ENCODE measurements around the gene GRM1. TPM values are rescaled to one million over a fixed set of nuclear protein-coding genes. Genes with fewer than 3 reads are reported as not detected.

Gene GRM1
- total and polyA plus RNA-seq, 2 experiments from 2014 or later, result 0.29 to 0.63 TPM

DNA sequence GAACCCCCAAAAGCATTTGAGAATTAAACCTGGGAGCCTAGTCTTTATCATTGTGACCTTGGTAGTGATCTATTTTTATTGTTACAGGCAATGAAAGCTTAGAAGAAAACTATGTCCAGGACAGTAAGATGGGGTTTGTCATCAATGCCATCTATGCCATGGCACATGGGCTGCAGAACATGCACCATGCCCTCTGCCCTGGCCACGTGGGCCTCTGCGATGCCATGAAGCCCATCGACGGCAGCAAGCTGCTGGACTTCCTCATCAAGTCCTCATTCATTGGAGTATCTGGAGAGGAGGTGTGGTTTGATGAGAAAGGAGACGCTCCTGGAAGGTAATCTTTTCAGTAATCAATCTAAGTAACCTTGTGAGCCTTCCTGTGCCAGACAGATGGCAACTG lies 323.3 kb downstream of the GRM1 start (continued):
- TF ChIP-seq, protein P1, sequence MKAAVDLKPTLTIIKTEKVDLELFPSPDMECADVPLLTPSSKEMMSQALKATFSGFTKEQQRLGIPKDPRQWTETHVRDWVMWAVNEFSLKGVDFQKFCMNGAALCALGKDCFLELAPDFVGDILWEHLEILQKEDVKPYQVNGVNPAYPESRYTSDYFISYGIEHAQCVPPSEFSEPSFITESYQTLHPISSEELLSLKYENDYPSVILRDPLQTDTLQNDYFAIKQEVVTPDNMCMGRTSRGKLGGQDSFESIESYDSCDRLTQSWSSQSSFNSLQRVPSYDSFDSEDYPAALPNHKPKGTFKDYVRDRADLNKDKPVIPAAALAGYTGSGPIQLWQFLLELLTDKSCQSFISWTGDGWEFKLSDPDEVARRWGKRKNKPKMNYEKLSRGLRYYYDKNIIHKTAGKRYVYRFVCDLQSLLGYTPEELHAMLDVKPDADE (IDR thresholded peaks at IDR 0.05), result no peak
- TF ChIP-seq, protein P2, sequence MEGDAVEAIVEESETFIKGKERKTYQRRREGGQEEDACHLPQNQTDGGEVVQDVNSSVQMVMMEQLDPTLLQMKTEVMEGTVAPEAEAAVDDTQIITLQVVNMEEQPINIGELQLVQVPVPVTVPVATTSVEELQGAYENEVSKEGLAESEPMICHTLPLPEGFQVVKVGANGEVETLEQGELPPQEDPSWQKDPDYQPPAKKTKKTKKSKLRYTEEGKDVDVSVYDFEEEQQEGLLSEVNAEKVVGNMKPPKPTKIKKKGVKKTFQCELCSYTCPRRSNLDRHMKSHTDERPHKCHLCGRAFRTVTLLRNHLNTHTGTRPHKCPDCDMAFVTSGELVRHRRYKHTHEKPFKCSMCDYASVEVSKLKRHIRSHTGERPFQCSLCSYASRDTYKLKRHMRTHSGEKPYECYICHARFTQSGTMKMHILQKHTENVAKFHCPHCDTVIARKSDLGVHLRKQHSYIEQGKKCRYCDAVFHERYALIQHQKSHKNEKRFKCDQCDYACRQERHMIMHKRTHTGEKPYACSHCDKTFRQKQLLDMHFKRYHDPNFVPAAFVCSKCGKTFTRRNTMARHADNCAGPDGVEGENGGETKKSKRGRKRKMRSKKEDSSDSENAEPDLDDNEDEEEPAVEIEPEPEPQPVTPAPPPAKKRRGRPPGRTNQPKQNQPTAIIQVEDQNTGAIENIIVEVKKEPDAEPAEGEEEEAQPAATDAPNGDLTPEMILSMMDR (conservative IDR thresholded peaks at IDR 0.05; ENCODE audit: low read depth in 2 of 2), result no peak
- TF ChIP-seq NANOG (IDR thresholded peaks at IDR 0.05; ENCODE audit: borderline replicate concordance) (no peak), JUNB (IDR thresholded peaks at IDR 0.05; ENCODE audit: unreplicated experiment) (no peak)

DNA sequence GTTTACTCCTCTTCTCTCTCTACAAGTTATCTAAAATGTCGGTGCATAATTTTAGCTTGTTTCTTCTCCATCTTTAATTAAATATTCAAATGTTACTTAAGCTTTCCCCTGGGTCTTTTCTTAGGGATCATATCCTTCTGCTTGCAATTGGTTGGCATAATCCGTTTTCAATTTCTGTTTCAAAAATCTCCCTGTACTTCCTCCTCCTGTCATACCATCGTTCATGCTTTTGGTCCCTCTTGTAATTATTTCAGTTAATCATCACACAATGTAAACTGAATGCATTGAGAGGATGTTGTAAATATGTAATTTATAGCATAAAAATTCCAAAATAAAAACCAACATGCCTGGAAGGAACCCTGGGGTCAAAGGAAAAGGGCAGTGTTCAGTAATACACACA lies 325.6 kb downstream of the GRM1 start:
- Histone ChIP-seq H3K79me2 (replicated peaks; ENCODE audit: insufficient read depth) (no peaks in the 10 kb centered on the region), H3K4me2 (no peak overlapping the region), H3K4me3 (no peak overlapping the region), H3K27me3 (ENCODE audit: insufficient read depth) (no peaks in the 10 kb centered on the region), H4K20me1 (replicated peaks; ENCODE audit: insufficient read depth) (no peaks in the 10 kb centered on the region), H3K27ac (ENCODE audit: low read depth) (no peak overlapping the region), H3K4me1 (ENCODE audit: insufficient read depth) (peaks cover 43% of the 10 kb centered on the region), H3F3A (replicated peaks; ENCODE audit: low read depth) (no peaks in the 10 kb centered on the region), H2AFZ (no peak overlapping the region), H3K36me3 (ENCODE audit: insufficient read depth) (no peaks in the 10 kb centered on the region), H3K9me2 (ENCODE audit: insufficient read depth) (no peaks in the 10 kb centered on the region)
- Mint-ChIP-seq H3K4me1 (peaks cover 55% of the 10 kb centered on the region), H3K4me3 (no peak overlapping the region), H3K9me3 (no peaks in the 10 kb centered on the region), H3K27ac (no peak overlapping the region), H3K36me3 (ENCODE audit: low read depth) (no peaks in the 10 kb centered on the region), H3K27me3 (ENCODE audit: insufficient read depth, low read depth, poor library complexity) (peaks cover 2% of the 10 kb centered on the region)
- TF ChIP-seq, protein P3, sequence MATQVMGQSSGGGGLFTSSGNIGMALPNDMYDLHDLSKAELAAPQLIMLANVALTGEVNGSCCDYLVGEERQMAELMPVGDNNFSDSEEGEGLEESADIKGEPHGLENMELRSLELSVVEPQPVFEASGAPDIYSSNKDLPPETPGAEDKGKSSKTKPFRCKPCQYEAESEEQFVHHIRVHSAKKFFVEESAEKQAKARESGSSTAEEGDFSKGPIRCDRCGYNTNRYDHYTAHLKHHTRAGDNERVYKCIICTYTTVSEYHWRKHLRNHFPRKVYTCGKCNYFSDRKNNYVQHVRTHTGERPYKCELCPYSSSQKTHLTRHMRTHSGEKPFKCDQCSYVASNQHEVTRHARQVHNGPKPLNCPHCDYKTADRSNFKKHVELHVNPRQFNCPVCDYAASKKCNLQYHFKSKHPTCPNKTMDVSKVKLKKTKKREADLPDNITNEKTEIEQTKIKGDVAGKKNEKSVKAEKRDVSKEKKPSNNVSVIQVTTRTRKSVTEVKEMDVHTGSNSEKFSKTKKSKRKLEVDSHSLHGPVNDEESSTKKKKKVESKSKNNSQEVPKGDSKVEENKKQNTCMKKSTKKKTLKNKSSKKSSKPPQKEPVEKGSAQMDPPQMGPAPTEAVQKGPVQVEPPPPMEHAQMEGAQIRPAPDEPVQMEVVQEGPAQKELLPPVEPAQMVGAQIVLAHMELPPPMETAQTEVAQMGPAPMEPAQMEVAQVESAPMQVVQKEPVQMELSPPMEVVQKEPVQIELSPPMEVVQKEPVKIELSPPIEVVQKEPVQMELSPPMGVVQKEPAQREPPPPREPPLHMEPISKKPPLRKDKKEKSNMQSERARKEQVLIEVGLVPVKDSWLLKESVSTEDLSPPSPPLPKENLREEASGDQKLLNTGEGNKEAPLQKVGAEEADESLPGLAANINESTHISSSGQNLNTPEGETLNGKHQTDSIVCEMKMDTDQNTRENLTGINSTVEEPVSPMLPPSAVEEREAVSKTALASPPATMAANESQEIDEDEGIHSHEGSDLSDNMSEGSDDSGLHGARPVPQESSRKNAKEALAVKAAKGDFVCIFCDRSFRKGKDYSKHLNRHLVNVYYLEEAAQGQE (IDR thresholded peaks at IDR 0.05; ENCODE audit: unreplicated experiment), result no peak
- TF ChIP-seq EZH2phosphoT487 (IDR thresholded peaks at IDR 0.05; ENCODE audit: unreplicated experiment) (no peak), STAT1 (IDR thresholded peaks at IDR 0.05; ENCODE audit: unreplicated experiment) (no peak), CREB1 (CRISPR knock-in tag; IDR thresholded peaks at IDR 0.05; ENCODE audit: low read depth) (no peak), POLR2AphosphoS5 (IDR thresholded peaks at IDR 0.05; ENCODE audit: low read depth) (no peak), NANOG (IDR thresholded peaks at IDR 0.05; ENCODE audit: borderline replicate concordance) (no peak), ZNF114 (CRISPR knock-in tag; IDR thresholded peaks at IDR 0.05) (no peak)
- TF ChIP-seq, protein P2 (conservative IDR thresholded peaks at IDR 0.05; ENCODE audit: low read depth in 2 of 2), result no peak
- no peak for DNase-seq (ENCODE audit: low spot score)
- ATAC-seq, result no peak
